Large intestine (tissue), 3 donors: ENCODE results near the gene HSPA4. TPM values are rescaled to one million over a fixed set of nuclear protein-coding genes. Genes with fewer than 3 reads are reported as not detected.

Experiments used
- DNase-seq, 2 donors: peaks; one replicate each; pipeline versions ENCODE4 v3.0.0 to v3.0.0-alpha.2; 2013
- H3K27ac ChIP-seq: one replicate; pipeline ENCODE4 v1.5.1; 2013; ENCODE audit warnings: low read length
- H3K27me3 ChIP-seq: 2 replicates; pipeline ENCODE4 v1.6.1; 2013; ENCODE audit warnings: low read length; ENCODE audit not compliant: control insufficient read depth, insufficient read depth
- H3K36me3 ChIP-seq: 2 replicates; pipeline ENCODE4 v1.6.1; 2013; ENCODE audit warnings: low read length; ENCODE audit not compliant: control insufficient read depth, insufficient read depth
- H3K4me1 ChIP-seq: one replicate; pipeline ENCODE4 v1.6.1; 2013; ENCODE audit warnings: low read length; ENCODE audit not compliant: control insufficient read depth, insufficient read depth
- H3K4me3 ChIP-seq: one replicate; pipeline ENCODE4 v1.5.1; 2013; ENCODE audit warnings: low read length
- H3K9me3 ChIP-seq: one replicate; pipeline ENCODE4 v1.6.1; 2013; ENCODE audit warnings: mild to moderate bottlenecking, low read depth, low read length, moderate library complexity; ENCODE audit not compliant: control insufficient read depth
- WGBS: methylation state at CpG from one replicate; pipeline ENCODE4 v1.1.5; 2013; ENCODE audit warnings: low lambda C conversion rate; ENCODE audit not compliant: insufficient coverage; 5-methylcytosine and 5-hydroxymethylcytosine counted together
- polyA plus RNA-seq: library from polyadenylated mRNA; unstranded; fragments of 120-200 nt; gene quantifications from one replicate; pipeline ENCODE4 v1.2.1, GENCODE V29; 2013

The HSPA4 gene
- polyA plus RNA-seq, 1 donor = 68.3 TPM

DNA sequence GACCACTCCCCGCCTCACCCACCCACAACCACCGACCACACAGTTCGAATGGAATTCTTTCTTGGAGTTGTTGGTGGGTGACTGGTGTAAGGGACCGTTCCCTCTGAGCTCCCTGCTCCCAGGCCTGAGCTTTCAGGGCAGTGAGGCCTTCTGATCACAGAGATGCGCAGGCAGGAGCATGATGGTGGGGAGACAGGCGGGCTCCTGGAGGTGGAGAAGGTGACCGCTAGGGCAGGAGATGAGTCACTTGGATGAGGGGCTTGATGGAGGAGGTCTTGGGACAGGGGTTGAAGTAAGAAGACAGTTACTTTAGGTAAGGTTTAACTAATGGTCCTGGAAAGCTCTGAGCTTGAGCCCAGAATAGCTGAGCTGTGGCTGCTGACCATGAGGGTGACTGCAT, 88.5 kb downstream of the HSPA4 start:
- Histone ChIP-seq H3K27me3 (no peaks in the 10 kb centered on the region), H3K4me3 (no peak overlapping the region), H3K36me3 (no peaks in the 10 kb centered on the region), H3K4me1 (no peaks in the 10 kb centered on the region), H3K9me3 (no peaks in the 10 kb centered on the region), H3K27ac (no peak overlapping the region)
- DNase-seq = no peak
- no CpG with 5 or more reads among the region's 7 CpGs for WGBS

DNA sequence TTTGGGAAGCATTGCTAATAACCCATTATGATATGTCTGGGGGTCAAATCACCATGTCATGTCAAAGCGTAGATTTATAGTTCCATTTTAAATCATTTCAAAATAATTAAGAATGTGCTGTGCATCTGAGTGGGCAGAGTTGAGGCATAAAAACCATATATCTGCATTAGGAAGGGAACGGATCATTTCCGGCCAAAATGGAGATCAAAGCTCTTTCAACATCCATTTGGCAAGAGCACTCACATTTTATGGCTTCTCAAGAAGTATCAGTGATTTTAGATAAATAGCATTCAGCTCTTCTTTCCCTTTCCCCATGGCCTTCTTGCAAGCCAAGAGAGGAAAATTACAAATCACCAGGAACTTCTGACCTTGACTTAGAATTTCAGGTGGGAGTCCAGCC, 89.9 kb downstream of the HSPA4 start:
- Histone ChIP-seq H3K36me3 (no peaks in the 10 kb centered on the region), H3K4me3 (no peak overlapping the region), H3K27me3 (no peaks in the 10 kb centered on the region), H3K27ac (no peak overlapping the region), H3K9me3 (no peaks in the 10 kb centered on the region), H3K4me1 (no peaks in the 10 kb centered on the region)
- no peak for DNase-seq
- no CpG with 5 or more reads among the region's 3 CpGs for WGBS

GRCh38 chr5:133142782-133143181, 91.0 kb downstream of the HSPA4 start:
- H3K27me3 ChIP-seq = no peaks in the 10 kb centered on the region
- H3K4me1 ChIP-seq = no peaks in the 10 kb centered on the region
- DNase-seq = no peak
- H3K4me3 ChIP-seq = no peak overlapping the region
- H3K36me3 ChIP-seq = no peaks in the 10 kb centered on the region
- H3K9me3 ChIP-seq = no peaks in the 10 kb centered on the region
- WGBS = no CpG with 5 or more reads among the region's 6 CpGs
- H3K27ac ChIP-seq = no peak overlapping the region

DNA sequence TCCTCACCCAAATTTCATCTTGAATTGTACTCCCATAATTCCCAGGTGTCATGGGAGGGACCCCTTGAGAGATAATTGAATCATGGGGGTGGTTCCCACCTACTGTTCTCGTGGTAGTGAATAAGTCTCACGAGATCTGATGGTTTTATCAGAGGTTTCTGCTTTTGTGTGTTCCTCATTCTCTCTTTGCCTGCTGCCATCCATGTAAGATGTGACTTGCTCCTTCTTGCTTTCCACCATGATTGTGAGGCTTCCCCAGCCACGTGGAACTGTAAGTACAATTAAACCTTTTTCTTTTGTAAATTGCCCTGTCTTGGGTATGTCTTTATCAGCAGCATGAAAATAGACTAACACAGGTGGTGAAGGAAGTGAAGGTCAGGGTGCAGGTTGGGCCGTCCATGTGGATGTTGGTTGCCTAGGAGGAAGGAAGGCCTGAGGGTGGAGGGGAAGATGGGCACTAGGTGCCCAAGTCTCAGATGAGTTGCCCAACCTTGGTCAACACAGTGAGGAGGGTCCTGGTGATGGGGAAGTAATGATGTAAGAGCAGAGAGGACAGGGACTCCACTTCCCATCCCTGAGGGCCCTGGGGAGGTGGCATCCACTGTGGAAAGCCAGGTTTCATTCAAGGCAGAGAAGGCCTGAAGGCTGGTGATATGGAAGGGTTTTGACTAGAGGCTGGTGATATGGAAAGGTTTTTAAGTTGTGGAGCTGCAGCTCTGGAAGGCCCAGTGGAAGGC, 92.6 kb downstream of the HSPA4 start:
- no peaks in the 10 kb centered on the region for H3K36me3 ChIP-seq
- no CpG with 5 or more reads among the region's 4 CpGs for WGBS
- H3K27me3 ChIP-seq = no peaks in the 10 kb centered on the region
- H3K27ac ChIP-seq = no peak overlapping the region
- no peak for DNase-seq
- no peak overlapping the region for H3K4me3 ChIP-seq
- H3K4me1 ChIP-seq = no peaks in the 10 kb centered on the region
- H3K9me3 ChIP-seq = no peaks in the 10 kb centered on the region

DNA sequence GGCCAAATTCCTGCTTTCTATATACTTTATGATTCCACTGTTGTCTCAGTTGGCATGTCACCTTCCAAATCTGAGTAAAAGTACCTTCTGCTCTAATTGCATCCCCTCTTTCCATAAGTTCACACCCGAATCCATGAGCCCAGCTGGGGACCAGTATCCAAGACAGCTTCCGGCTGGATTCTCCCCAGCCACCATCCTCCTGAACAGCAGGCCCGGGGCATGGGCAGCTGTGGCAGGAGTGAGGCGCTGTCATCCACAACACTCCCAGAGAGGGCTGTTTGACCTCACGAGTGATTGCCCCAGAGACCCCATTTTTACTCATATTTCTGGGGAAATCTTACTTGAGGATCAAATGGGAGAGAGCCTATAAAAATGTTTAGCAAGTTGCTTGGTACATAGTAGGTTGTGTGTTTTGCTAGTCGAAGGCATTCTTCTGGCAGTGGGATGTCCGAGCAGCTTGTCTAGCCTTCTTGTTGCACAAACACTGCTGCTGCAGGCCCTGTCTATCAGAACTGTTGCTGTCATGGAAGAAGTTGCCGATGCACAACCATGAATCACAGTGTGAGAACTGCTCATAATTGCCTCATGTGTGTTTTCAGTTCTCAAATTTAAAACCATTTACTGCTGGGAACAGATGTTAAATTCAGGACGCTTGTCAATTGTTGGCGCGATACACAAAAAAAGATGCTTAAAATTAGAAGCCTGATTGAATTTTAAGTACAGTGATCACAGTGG, 93.8 kb downstream of the HSPA4 start:
- no peak overlapping the region for H3K4me3 ChIP-seq

GRCh38 chr5:133147411-133147810, 95.6 kb downstream of the HSPA4 start:
- H3K9me3 ChIP-seq = no peaks in the 10 kb centered on the region

More for the DNA sequence above, 93.8 kb downstream of the HSPA4 start:
- no peaks in the 10 kb centered on the region for H3K9me3 ChIP-seq
- H3K4me1 ChIP-seq = no peaks in the 10 kb centered on the region
- whole genome bisulfite sequencing = 100% methylated on average over 3 of the region's 11 CpGs
- no peaks in the 10 kb centered on the region for H3K36me3 ChIP-seq
- H3K27ac ChIP-seq = no peak overlapping the region
- H3K27me3 ChIP-seq = no peaks in the 10 kb centered on the region
- DNase-seq = no peak

DNA sequence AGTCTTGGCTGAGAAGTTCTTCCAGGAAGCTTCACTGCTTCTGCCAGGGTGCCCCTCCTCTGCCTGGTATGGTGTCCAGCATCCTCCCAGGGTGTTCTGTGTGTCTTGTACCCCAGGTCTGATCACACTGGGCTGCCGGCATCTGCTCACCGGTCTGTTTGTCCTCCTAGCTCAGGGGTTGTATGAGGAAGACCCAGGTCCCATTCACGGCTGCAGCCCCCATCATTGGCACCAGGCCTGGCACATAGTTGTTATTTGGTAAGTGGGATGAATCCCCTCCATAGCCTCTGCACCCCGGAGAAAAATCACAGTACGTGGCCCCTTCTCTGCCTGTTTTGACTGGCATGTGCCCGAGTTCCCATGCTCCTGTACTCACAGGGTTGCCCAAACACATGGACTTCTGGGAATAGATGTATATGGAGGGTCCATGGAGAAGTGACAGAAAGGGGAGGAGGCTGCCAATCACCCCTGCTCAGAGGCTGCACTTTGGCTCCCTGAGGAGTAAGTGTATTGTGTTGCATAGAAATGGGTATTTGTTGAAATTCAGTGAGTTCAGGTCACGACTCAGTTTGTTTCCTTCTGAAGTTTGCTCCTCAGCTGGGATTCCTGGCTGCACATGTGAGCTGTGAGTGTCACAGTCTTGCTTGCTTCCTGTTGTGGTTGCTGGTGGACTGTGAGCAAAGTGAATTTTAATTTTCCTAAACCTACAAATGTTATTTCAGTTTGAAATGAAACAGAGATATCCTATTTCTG, 96.2 kb downstream of the HSPA4 start:
- H3K9me3 ChIP-seq = no peaks in the 10 kb centered on the region
- no peak for DNase-seq
- H3K4me3 ChIP-seq = no peak overlapping the region
- no peaks in the 10 kb centered on the region for H3K27me3 ChIP-seq
- no CpG with 5 or more reads among the region's 7 CpGs for WGBS
- no peaks in the 10 kb centered on the region for H3K4me1 ChIP-seq
- no peak overlapping the region for H3K27ac ChIP-seq
- no peaks in the 10 kb centered on the region for H3K36me3 ChIP-seq

More at GRCh38 chr5:133147411-133147810, 95.6 kb downstream of the HSPA4 start:
- Histone ChIP-seq H3K36me3 (no peaks in the 10 kb centered on the region), H3K4me1 (no peaks in the 10 kb centered on the region), H3K27ac (no peak overlapping the region), H3K4me3 (no peak overlapping the region), H3K27me3 (no peaks in the 10 kb centered on the region)
- DNase-seq = peak in 1 of 2 donors; percentile 10
- no CpG with 5 or more reads among the region's 7 CpGs for WGBS

- H3K27ac ChIP-seq = no peak overlapping the region
These were observed 97.5 kb downstream of the HSPA4 start for GRCh38 chr5:133149345-133149744.

GRCh38 chr5:133150909-133151544, 99.2 kb downstream of the HSPA4 start:
- Histone ChIP-seq H3K4me3 (no peak overlapping the region), H3K9me3 (no peaks in the 10 kb centered on the region), H3K4me1 (no peaks in the 10 kb centered on the region), H3K27ac (no peak overlapping the region), H3K27me3 (peaks cover 3% of the 10 kb centered on the region), H3K36me3 (no peaks in the 10 kb centered on the region)
- DNase-seq = no peak
- no CpG with 5 or more reads among the region's 6 CpGs for WGBS

More at GRCh38 chr5:133149345-133149744, 97.5 kb downstream of the HSPA4 start:
- no peak for DNase-seq
- H3K4me3 ChIP-seq = no peak overlapping the region
- peaks cover 3% of the 10 kb centered on the region for H3K27me3 ChIP-seq
- no CpG with 5 or more reads among the region's 4 CpGs for WGBS
- no peaks in the 10 kb centered on the region for H3K36me3 ChIP-seq
- no peaks in the 10 kb centered on the region for H3K4me1 ChIP-seq
- H3K9me3 ChIP-seq = no peaks in the 10 kb centered on the region
